ENCODE measurements around the gene HDGFL2.
"Not testable (repeated sequence)": the region's sequence is repeated elsewhere in the genome, so short reads cannot be mapped to it uniquely, and the experiment has no call there.

HDGFL2 gene

GRCh38 chr19:4534836-4535658 lies 63.0 kb downstream of the HDGFL2 start, which contains the start of gene PLIN5:
PLIN5 (minus strand) TSS chr19:4535224; CDS start chr19:4534074, 1,150 bp downstream.
- peak; percentile 67 for DNase-seq

GRCh38 chr19:4536798-4537197 lies 64.7 kb downstream of the HDGFL2 start:
- DNase-seq (no peak), ATAC-seq (no peak)

More at GRCh38 chr19:4534836-4535658, 63.0 kb downstream of the HDGFL2 start, which contains the start of gene PLIN5:
- ATAC-seq: peak; percentile 53

DNA sequence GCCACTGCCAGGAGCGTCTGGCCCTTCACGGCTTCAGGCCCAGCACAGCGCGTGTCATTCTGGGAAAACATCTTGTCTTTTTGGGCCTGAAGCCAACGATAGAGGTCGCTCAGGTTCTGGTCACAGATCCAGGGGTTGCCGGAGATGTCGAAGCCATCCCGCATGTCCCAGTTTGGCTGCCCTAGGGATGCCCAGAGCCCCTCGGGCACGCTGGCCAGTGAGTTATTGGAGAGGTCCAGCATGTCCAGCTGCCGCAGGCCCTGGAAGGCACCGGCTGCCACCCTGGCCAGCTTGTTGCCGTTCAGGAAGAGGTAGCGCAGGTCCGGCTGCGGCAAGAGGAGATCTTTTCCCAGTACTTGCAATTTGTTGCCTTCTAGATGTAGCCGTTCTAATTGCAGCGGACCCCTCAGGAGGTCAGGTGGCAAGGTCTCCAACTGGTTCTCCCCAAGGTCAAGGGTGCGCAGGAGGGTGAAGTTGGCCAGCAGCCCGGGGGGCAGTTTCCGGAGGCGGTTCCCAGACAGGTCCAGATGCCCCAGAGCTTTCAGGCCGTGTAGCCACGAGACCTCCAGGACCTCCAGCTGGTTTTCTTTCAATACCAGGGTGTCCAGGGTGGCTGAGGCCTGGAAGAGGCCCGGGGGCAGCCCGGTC lies 66.0 kb downstream of the HDGFL2 start:
- no peak for DNase-seq
- ATAC-seq: no peak

DNA sequence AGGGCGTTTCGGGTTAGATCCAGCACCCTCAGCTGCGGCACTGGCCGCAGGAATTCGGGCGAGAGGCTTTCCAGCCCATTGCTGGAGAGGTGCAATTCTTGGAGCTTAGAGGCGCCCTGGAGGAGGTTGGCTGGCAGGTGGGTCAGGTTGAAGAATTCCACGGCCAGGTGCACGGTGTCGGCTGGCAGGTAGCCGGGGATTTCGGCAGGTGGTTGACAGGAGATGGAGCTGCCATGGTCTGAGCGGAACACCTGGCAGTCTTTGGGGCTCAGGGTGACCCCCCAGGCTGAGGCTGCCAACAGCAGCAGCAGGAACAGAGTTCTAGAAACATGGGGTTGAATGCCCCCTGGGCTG lies 66.5 kb downstream of the HDGFL2 start:
- DNase-seq (no peak), ATAC-seq (no peak)

GRCh38 chr19:4539169-4539692 lies 67.1 kb downstream of the HDGFL2 start:
- ATAC-seq (no peak), DNase-seq (no peak)

DNA sequence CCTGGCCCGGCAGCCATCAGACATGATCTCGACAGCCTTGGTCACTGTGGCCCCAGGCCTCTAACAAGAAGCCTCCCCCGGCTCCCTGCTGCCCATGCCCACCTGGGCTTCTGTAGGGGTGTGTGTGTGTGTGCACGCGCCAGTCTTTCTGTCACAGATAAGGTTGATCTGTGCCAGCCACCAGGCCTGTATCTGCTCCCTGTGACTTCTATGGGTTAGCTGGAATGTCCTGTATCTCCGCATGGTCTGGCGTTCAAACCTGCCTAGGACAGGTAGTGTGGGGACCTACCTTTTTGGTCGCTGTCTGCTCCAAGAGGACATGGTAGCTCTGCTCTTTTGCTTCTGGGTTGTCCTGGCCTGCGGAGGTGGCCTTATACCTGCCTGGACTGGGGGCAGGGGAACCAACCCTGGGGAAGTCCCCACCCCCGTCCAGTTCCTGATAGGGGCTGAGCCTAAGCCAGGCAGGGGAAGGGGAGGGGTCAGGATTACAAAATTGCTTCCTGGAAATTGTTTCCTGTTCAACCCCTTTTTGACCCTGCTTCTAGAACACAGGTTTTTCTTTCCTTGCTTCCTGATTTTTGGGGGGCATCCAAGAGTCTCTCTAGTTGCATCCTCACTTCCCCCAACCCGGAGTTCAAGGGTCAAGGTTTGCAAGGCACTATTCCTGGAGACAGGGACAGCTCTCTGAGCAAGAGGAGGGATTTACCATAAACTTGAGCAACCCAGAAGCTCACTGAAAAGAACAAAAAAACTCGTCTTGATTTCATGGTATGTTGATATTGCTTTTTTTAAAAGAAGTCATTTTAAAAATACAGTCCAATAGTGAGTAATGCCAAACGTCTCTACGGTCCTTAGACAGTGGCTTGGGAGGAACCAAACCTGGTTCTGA lies 67.8 kb downstream of the HDGFL2 start, which contains the start of gene LRG1:
TSS of gene LRG1 (minus strand) at position 344 of the 889 bp plus-strand sequence. CDS start at position 321, 23 bp downstream.
- DNase-seq: peak; percentile 24
- no peak for ATAC-seq

GRCh38 chr19:4541114-4541805 lies 69.2 kb downstream of the HDGFL2 start:
- ATAC-seq (no peak), DNase-seq (no peak)

DNA sequence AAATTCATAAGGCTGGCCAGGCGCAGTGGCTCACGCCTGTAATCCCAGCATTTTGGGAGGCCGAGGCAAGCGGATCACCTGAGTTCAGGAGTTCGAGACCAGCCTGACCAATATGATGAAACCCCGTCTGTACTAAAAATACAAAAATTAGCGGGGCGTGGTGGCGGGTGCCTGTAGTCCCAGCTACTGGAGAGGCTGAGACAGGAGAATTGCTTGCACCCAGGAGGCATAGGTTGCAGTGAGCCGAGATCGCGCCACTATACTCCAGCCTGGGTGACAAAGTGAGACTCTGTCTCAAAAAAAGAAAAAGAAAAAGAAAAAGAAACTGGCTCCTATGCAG lies 69.7 kb downstream of the HDGFL2 start:
- not testable (repeated sequence) for DNase-seq, ATAC-seq

GRCh38 chr19:4542896-4543841 lies 71.1 kb downstream of the HDGFL2 start:
- DNase-seq: no peak
- ATAC-seq: no peak

- ATAC-seq (no peak), DNase-seq (no peak)
Observed at GRCh38 chr19:4543842-4544647, 71.9 kb downstream of the HDGFL2 start.

- ATAC-seq: peak; percentile 50
Observed at GRCh38 chr19:4547303-4548237, 75.5 kb downstream of the HDGFL2 start.

GRCh38 chr19:4548238-4548584 lies 76.1 kb downstream of the HDGFL2 start:
- no peak for ATAC-seq
- DNase-seq: no peak

More at GRCh38 chr19:4547303-4548237, 75.5 kb downstream of the HDGFL2 start:
- DNase-seq: peak; percentile 46

GRCh38 chr19:4550018-4550417 lies 77.9 kb downstream of the HDGFL2 start:
- ATAC-seq: no peak
- no peak for DNase-seq

- no peak for DNase-seq
- no peak for ATAC-seq
Observed at GRCh38 chr19:4550479-4551050, 78.5 kb downstream of the HDGFL2 start.
